Immature natural killer cell (primary cell): ENCODE results near the gene RPS6KC1. TPM values are rescaled to one million over a fixed set of nuclear protein-coding genes. Genes with fewer than 3 reads are reported as not detected.
A peak's percentile ranks its signal among the peaks of the same experiment; 100 is the strongest.

Source experiments
- DNase-seq, 3 donors: peaks; one replicate each; pipeline ENCODE4 v3.0.0; 2022; ENCODE audit warnings: mixed read lengths in 1 of 3
- H3K27ac Mint-ChIP-seq, 6 donors: one replicate each; pipeline ENCODE4 v1.8.0; 2020; ENCODE audit warnings: mixed read lengths in 6 of 6, mild to moderate bottlenecking in 5 of 6, inconsistent platforms in 4 of 6, moderate library complexity in 3 of 6
- H3K27me3 Mint-ChIP-seq, 3 donors: one replicate each; pipeline ENCODE4 v1.8.0; 2020 to 2021; ENCODE audit warnings: low read depth in 3 of 3, mild to moderate bottlenecking in 3 of 3, mixed read lengths in 3 of 3, moderate library complexity in 3 of 3, inconsistent platforms in 1 of 3
- H3K36me3 Mint-ChIP-seq, 3 donors: one replicate each; pipeline ENCODE4 v1.8.0; 2020; ENCODE audit warnings: mixed read lengths in 3 of 3, inconsistent platforms in 2 of 3, mild to moderate bottlenecking in 2 of 3
- H3K4me1 Mint-ChIP-seq, 2 donors: one replicate each; pipeline ENCODE4 v1.8.0; 2020; ENCODE audit warnings: inconsistent platforms in 2 of 2, mild to moderate bottlenecking in 2 of 2, mixed read lengths in 2 of 2, moderate library complexity in 1 of 2
- H3K4me3 Mint-ChIP-seq, 5 donors: one replicate each; pipeline ENCODE4 v1.8.0; 2020; ENCODE audit warnings: mild to moderate bottlenecking in 5 of 5, mixed read lengths in 5 of 5, inconsistent platforms in 3 of 5, moderate library complexity in 3 of 5
- H3K9me3 Mint-ChIP-seq, 6 donors: one replicate each; pipeline ENCODE4 v1.8.0; 2020; ENCODE audit warnings: mild to moderate bottlenecking in 6 of 6, mixed read lengths in 6 of 6, inconsistent platforms in 4 of 6, moderate library complexity in 3 of 6
- polyA plus RNA-seq, 3 donors: library from polyadenylated mRNA; unstranded; fragments of 300-500 nt; fragmentation: Illumina TruSeq; gene quantifications; one replicate each; pipeline ENCODE4 v1.2.3, GENCODE V29; 2021

Gene RPS6KC1
- polyA plus RNA-seq, 3 donors from 2014 or later: 2.9 to 10.7 (median 5.2) TPM

DNA sequence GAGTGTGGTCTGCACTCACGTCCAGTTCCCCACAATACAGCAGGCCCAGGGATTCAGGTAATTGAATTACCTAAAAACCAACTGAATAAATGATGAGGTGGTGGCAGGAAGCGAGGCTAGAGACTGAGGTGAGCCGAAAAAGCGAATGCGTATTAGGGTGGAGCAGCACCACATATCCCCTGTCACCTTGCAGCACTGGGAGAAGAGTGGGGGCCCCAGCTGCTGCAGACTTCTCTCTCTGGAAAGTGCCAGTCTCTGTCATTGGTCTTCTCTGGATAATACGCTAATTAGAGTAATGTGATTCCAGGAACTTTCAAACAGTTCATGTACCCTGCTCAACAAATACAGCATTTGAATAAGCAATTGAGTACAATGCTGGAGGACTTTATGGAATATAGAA lies 199.0 kb downstream of the RPS6KC1 start:
- Mint-ChIP-seq H3K4me3 (no peak overlapping the region), H3K27ac (peak overlapping the region in 1 of 6 donors; percentile 22), H3K27me3 (no peaks in the 10 kb centered on the region), H3K9me3 (no peaks in the 10 kb centered on the region), H3K4me1 (no peaks in the 10 kb centered on the region), H3K36me3 (peaks cover 5 to 10% (median 9%) of the 10 kb centered on the region in 3 donors)
- no peak for DNase-seq

DNA sequence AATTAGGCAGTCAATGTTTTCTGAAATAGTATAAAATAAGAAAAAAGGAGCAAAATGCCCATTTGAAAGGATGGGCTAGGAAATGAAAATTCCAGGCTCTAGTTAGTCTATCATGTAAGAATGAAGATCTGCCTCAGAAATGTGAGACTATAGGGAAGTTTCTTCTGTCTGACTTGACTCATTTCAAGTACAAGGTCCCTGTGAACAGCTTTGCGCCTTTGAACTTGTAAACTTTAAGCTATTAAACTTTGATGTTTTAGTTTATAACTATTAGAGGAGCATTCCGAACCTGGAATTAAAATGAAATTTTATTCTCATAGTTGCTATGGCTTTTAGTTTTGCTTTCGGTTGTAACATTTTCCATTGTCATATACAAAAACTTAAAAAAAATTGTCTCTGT lies 199.4 kb downstream of the RPS6KC1 start:
- no peaks in the 10 kb centered on the region for H3K27me3 Mint-ChIP-seq
- H3K4me1 Mint-ChIP-seq: no peaks in the 10 kb centered on the region
- H3K27ac Mint-ChIP-seq: no peak overlapping the region
- H3K36me3 Mint-ChIP-seq: peaks cover 5 to 10% (median 9%) of the 10 kb centered on the region in 3 donors
- no peaks in the 10 kb centered on the region for H3K9me3 Mint-ChIP-seq
- no peak overlapping the region for H3K4me3 Mint-ChIP-seq
- no peak for DNase-seq

DNA sequence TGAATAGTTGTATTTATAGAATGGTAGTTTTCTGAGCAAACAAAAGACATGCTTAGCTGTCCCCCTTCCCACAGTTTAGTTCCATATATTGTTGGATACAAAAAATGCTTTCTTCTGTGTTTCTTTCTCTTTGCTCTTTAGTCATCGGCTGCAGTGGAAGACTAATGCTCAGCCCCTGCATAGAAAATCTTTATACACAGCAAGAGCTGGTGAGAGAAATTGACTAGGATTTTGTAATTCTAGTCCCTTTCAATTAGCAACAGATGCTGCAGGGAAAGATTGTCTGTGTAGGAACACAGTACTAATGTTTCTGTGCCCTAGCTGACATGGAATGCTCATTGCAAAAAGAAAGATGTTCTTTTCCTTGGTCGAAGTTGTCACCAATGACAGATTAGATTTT lies 200.9 kb downstream of the RPS6KC1 start:
- Mint-ChIP-seq H3K27me3 (no peaks in the 10 kb centered on the region), H3K4me3 (no peak overlapping the region), H3K4me1 (no peaks in the 10 kb centered on the region), H3K27ac (no peak overlapping the region), H3K36me3 (peaks cover 8 to 14% (median 8%) of the 10 kb centered on the region in 3 donors), H3K9me3 (no peaks in the 10 kb centered on the region)
- no peak for DNase-seq

DNA sequence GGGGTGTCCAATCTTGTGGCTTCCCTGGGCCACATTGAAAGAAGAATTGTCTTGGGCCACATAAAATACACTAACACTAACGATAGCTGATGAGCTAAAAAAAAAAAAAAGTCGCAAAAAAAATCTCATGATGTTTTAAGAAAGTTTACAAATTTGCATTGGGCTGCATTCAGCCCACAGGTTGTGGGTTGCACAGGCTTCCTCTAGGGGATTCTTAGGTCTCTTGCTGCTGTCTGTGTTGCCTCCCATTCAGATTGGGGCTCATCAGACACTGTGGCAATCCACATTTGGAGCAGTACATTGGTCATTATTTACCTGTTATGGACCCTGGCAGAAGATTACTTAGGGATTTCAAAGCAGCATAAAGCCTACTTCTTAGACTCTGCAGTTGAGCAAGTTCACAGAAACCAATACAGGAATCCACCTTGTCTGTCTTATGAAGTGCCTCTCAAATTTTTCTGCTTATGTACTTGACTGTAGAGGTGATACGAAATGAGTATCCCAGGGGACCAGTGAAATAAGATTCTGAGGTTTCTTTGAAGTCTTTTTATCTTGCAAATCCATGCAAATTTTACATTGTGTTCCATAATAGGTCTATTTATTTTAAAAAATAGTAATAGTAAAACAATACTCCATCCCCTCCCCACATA lies 205.5 kb downstream of the RPS6KC1 start:
- Mint-ChIP-seq H3K9me3 (no peaks in the 10 kb centered on the region), H3K27ac (no peak overlapping the region), H3K27me3 (no peaks in the 10 kb centered on the region), H3K4me3 (no peak overlapping the region), H3K36me3 (peaks cover under 1 to 10% (median 5%) of the 10 kb centered on the region in 3 donors), H3K4me1 (no peaks in the 10 kb centered on the region)
- DNase-seq: no peak

DNA sequence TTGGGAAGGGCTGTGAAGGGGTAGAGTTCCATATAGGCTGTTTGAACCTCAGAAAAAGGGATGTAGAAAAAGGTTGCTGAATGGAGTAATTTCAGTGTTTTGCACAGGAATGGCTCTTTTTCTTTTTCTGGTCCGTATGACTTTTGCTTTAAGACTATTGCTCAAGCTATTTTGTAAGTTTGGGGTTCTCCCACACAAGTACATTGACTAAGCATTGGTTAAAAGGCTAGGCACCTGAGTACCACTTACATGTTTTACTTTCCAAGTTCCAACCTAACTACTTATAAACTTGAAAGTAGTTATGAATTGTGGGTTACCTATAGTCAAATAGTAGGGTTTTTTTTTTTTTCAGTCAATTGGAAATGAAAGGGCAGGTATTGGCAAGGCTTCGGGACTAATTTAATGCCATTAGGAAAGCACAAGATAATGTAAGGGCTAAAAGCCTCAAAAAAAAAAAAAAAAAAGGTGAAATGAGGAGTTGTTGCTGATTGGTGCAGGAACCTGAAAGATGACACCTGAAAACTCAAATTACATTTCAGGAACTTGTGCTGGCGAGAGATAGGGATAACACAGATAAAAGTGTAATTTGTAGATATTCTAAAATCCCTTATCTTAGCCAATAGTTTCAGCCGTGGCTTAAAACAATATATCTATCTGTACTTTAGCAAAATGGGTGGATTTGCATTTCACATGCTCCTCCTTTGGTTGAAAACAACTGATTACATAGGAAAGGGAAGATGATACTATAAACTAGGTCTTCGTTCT lies 209.5 kb downstream of the RPS6KC1 start:
- Mint-ChIP-seq H3K27me3 (no peaks in the 10 kb centered on the region), H3K36me3 (peaks cover 23 to 35% (median 25%) of the 10 kb centered on the region in 3 donors), H3K4me3 (no peak overlapping the region), H3K9me3 (no peaks in the 10 kb centered on the region), H3K4me1 (no peaks in the 10 kb centered on the region), H3K27ac (no peak overlapping the region)
- no peak for DNase-seq

DNA sequence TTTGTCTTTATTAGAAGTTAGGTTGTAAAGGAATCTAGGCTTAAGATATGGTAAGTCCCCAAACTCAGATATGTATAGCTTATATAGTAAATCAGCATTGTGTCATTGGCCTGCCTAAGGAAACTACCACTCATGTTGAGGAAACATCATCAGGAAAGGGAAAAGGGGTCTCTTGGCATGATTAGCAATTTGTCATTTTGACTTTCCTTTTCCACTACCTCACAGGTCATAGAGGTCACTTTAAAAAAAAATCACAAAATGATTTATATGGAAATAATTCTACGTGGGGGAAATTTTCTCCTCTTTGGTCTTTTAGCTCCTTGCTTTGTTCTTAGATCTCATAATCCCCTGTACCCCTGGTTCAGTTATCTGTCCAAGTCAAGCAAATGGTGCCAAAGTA lies 213.5 kb downstream of the RPS6KC1 start:
- H3K27me3 Mint-ChIP-seq: peaks cover 0 to 3% (median 0%) of the 10 kb centered on the region in 3 donors
- H3K9me3 Mint-ChIP-seq: peaks cover 0 to 6% (median 1%) of the 10 kb centered on the region in 6 donors
- H3K36me3 Mint-ChIP-seq: peaks cover 38 to 56% (median 51%) of the 10 kb centered on the region in 3 donors
- DNase-seq: no peak
- no peaks in the 10 kb centered on the region for H3K4me1 Mint-ChIP-seq
- no peak overlapping the region for H3K4me3 Mint-ChIP-seq
- H3K27ac Mint-ChIP-seq: no peak overlapping the region

DNA sequence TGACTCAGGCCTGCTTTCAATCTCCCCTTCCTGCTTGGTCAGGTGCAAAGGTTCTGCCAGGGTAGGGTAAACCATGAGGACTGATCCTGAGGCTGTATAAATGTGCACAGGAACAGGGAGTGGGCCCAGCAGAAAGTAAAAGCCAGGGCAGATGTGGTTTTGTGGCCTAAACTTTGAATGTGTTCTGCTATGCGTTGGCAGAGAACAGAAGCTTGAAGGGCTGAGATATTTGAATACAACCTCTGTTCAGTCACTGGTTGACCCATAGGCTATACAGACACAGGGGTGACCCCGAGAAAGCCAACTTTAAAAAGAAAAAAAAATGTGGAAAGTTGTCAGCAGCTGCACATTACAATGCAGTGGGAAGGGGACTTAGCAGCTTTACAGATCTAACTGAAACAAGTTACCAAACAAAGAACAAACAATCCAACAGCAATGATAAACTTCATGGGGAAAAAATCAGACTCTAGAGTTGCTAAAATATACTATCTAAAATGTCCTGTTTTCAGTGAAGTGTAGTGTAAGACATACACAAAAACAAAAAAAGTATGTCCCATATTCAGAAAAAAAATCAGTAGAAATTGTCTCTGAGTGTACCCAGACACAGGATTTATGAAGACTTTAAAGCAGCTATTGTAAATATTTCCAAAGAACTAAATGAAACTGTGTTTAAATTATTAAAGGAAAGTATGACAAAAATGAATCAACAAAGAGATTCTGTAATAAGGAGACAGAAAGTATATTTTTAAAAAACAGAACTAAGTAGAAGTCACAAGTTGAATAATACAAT lies 216.1 kb downstream of the RPS6KC1 start:
- Mint-ChIP-seq H3K27ac (no peak overlapping the region), H3K27me3 (peaks cover 0 to 3% (median 0%) of the 10 kb centered on the region in 3 donors), H3K9me3 (peaks cover 0 to 6% (median 1%) of the 10 kb centered on the region in 6 donors), H3K36me3 (peaks cover 38 to 64% (median 55%) of the 10 kb centered on the region in 3 donors), H3K4me3 (no peak overlapping the region), H3K4me1 (no peaks in the 10 kb centered on the region)
- no peak for DNase-seq

DNA sequence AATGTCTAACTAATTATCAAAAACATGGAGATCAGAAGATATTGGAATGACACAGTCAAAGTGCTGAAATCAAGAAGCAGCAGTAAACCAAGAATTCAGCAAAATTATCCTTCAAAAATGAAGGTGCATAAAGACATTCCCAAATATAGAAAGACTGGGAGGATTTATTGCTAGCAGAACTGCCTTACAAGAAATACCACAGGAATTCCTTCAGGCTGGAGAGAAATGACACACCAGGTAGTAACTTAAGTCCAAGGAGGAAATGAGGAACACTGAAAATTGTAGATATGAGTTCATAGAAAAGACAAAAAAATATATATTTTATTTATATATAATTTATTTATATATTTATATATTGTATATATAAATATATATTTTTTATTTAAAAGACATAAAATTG lies 217.2 kb downstream of the RPS6KC1 start:
- H3K27me3 Mint-ChIP-seq: peaks cover 0 to 3% (median 0%) of the 10 kb centered on the region in 3 donors
- H3K9me3 Mint-ChIP-seq: peaks cover 0 to 6% (median 1%) of the 10 kb centered on the region in 6 donors
- DNase-seq: no peak
- H3K27ac Mint-ChIP-seq: no peak overlapping the region
- H3K4me3 Mint-ChIP-seq: no peak overlapping the region
- H3K36me3 Mint-ChIP-seq: peaks cover 42 to 68% (median 55%) of the 10 kb centered on the region in 3 donors
- no peaks in the 10 kb centered on the region for H3K4me1 Mint-ChIP-seq

DNA sequence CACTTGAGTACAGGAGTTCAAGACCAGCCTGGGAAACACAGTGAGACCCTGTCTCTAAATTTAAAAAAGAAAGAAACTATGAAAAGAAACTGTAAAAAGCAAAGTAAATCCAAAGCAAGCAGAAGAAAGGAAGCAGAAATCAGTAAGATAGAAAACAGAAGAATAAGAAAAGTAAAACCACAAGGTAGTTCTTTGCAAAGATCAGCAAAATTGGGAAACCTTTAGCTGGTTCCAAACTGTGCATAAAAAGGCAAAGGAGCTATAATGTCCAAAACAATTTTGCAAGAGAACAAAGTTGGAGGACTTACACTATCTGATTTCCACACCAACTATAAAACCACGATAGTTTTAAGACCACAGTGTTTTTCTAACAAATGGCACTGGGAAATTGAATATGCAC lies 218.8 kb downstream of the RPS6KC1 start:
- peaks cover 0 to 6% (median 1%) of the 10 kb centered on the region in 6 donors for H3K9me3 Mint-ChIP-seq
- H3K4me1 Mint-ChIP-seq: no peaks in the 10 kb centered on the region
- H3K27me3 Mint-ChIP-seq: peaks cover 0 to 3% (median 0%) of the 10 kb centered on the region in 3 donors
- H3K36me3 Mint-ChIP-seq: peaks cover 40 to 66% (median 59%) of the 10 kb centered on the region in 3 donors
- H3K27ac Mint-ChIP-seq: no peak overlapping the region
- H3K4me3 Mint-ChIP-seq: no peak overlapping the region
- no peak for DNase-seq

DNA sequence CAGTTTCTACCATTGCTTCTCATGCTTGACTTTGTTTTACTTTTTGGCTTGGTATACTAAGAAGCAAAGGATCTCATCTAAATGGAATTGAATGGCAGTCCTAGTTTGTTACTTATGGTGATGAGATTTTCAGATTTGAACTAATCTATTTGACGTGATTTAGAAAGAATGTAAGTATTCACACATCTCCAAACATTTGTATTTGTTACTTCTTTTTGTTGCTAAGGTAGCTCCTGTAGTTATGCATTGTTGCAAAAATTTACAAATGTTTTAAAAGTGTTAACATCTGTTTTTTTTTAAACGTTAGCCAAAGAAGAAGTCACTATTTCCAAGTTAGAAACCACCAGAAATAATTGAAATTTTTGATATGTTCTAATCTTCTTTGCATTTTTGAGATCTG lies 222.5 kb downstream of the RPS6KC1 start:
- no peaks in the 10 kb centered on the region for H3K27me3 Mint-ChIP-seq
- no peak for DNase-seq
- H3K4me1 Mint-ChIP-seq: no peaks in the 10 kb centered on the region
- no peaks in the 10 kb centered on the region for H3K9me3 Mint-ChIP-seq
- peaks cover 33 to 47% (median 45%) of the 10 kb centered on the region in 3 donors for H3K36me3 Mint-ChIP-seq
- no peak overlapping the region for H3K27ac Mint-ChIP-seq
- H3K4me3 Mint-ChIP-seq: no peak overlapping the region

DNA sequence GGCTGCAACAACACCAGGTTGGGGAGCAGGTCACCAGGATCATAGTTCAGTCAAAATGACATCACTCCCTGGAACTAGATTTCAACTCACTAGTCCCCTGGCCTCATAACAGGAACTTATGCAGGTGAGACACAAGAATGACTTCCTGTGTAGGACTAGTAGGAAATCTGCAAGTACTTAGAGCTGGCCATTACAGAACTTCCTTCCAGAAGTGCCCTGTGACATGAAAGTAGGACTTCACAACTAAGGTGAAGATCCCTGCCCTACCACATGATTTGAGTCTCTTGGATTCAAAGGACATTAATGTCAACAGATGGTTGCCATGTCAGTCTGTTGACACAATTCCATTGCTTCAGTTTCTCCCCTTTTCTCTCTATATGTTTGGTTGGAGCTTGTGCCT lies 223.1 kb downstream of the RPS6KC1 start:
- H3K4me1 Mint-ChIP-seq: no peaks in the 10 kb centered on the region
- H3K9me3 Mint-ChIP-seq: no peaks in the 10 kb centered on the region
- DNase-seq: no peak
- H3K36me3 Mint-ChIP-seq: peaks cover 32 to 41% (median 39%) of the 10 kb centered on the region in 3 donors
- no peak overlapping the region for H3K27ac Mint-ChIP-seq
- no peaks in the 10 kb centered on the region for H3K27me3 Mint-ChIP-seq
- H3K4me3 Mint-ChIP-seq: no peak overlapping the region

DNA sequence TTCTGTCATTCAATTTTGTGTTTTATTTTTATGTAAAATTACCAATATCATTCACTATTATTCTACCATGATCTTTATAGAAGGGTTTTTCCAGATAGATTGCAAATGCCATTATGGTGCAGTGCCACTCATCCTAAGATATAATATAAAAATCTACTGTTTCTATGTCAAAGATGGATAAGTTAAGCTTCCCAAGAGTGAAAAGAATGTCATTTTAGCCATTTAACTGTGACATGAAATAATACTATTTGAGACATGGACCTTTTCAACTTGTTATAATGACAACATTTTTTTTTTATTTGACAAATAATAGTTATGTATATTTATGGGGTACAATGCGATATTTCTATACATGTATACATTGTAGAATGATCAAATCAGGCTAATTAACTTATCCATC lies 224.3 kb downstream of the RPS6KC1 start:
- Mint-ChIP-seq H3K27ac (no peak overlapping the region), H3K36me3 (peaks cover 25 to 38% (median 30%) of the 10 kb centered on the region in 3 donors), H3K27me3 (no peaks in the 10 kb centered on the region), H3K9me3 (no peaks in the 10 kb centered on the region), H3K4me1 (no peaks in the 10 kb centered on the region), H3K4me3 (no peak overlapping the region)
- no peak for DNase-seq

DNA sequence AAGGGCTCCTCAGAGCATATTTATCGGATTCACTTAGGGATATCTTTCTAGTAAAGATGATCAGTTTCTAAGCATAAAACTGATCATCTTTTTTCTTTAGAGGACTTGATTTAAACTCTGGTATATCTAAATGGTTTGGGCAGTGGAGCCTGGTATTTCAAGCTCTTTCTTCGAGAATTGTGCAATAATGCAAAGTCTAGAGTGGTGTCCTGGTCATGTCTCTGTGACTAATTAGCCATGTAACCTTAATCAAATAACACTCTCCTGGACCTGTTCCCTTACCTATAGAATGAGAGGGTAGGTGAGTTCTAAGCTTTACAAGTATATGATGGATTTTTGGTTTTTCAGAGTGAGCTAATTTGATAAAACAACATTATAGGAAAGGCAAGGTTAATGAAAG lies 225.2 kb downstream of the RPS6KC1 start:
- no peaks in the 10 kb centered on the region for H3K9me3 Mint-ChIP-seq
- DNase-seq: no peak
- no peak overlapping the region for H3K4me3 Mint-ChIP-seq
- H3K27ac Mint-ChIP-seq: no peak overlapping the region
- no peaks in the 10 kb centered on the region for H3K4me1 Mint-ChIP-seq
- peaks cover 25 to 32% (median 30%) of the 10 kb centered on the region in 3 donors for H3K36me3 Mint-ChIP-seq
- H3K27me3 Mint-ChIP-seq: no peaks in the 10 kb centered on the region

DNA sequence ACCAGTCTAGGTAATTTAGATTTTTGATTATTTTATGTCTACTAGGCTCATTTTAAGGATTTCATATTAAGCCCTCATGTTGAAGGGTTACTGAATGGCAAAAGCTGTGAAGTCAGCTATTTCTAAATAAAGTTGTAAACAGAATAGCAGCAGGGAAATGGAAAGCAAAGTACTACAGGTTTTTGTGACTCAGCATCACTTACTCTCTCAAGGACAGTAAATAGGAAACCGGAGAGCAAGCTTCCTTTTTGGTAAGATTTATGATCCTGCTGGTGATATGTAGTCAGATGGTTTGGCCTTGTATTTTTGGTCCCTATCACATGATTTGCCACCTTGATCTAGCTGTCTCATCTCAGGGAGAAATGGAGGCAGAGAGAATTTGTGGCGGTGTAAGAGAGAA lies 226.0 kb downstream of the RPS6KC1 start:
- H3K9me3 Mint-ChIP-seq: no peaks in the 10 kb centered on the region
- H3K4me1 Mint-ChIP-seq: no peaks in the 10 kb centered on the region
- no peak overlapping the region for H3K4me3 Mint-ChIP-seq
- H3K27ac Mint-ChIP-seq: no peak overlapping the region
- peaks cover 25 to 32% (median 32%) of the 10 kb centered on the region in 3 donors for H3K36me3 Mint-ChIP-seq
- peaks cover 0 to 5% (median 0%) of the 10 kb centered on the region in 3 donors for H3K27me3 Mint-ChIP-seq
- no peak for DNase-seq
